Activated CD4-positive, alpha-beta T cell treated with anti-CD3 and anti-CD28 coated beads for 36 hours (primary cell): ENCODE measurements around the gene KAZN. TPM values are rescaled to one million over a fixed set of nuclear protein-coding genes. Genes with fewer than 3 reads are reported as not detected.

Experiments
- ATAC-seq: fragments of 200-7000 bp; cut with Tn5 transposase; one replicate; pipeline ENCODE4 v1.10.0; 2021; ENCODE audit warnings: mild to moderate bottlenecking, moderate library complexity
- CTCF ChIA-PET: fragments of 350-600 bp; sonication (Branson Sonifier 250); formaldehyde crosslinking; loops from one replicate; lab custom pipeline; 2021; ENCODE audit warnings: antibody characterized with exemption; lab: Charles Lee
- POLR2A ChIA-PET: fragments of 350-600 bp; sonication (Branson Sonifier 250); formaldehyde crosslinking; loops from one replicate; lab custom pipeline; 2021; ENCODE audit warnings: antibody characterized with exemption, inconsistent platforms; lab: Charles Lee
- DNase-seq: peaks from one replicate; pipeline ENCODE4 v3.0.0-alpha.2; 2020
- H3K27ac Mint-ChIP-seq: one replicate; pipeline ENCODE4 v1.8.0; 2021; ENCODE audit warnings: mixed read lengths
- H3K27me3 Mint-ChIP-seq: one replicate; pipeline ENCODE4 v1.8.0; 2021; ENCODE audit warnings: mixed read lengths
- H3K36me3 Mint-ChIP-seq: one replicate; pipeline ENCODE4 v1.8.0; 2021; ENCODE audit warnings: low read depth, mixed read lengths
- H3K4me1 Mint-ChIP-seq: one replicate; pipeline ENCODE4 v1.8.0; 2021; ENCODE audit warnings: mixed read lengths
- H3K4me3 Mint-ChIP-seq: one replicate; pipeline ENCODE4 v1.8.0; 2021; ENCODE audit warnings: mild to moderate bottlenecking, moderate library complexity, mixed read lengths
- H3K9me3 Mint-ChIP-seq: one replicate; pipeline ENCODE4 v1.8.0; 2021; ENCODE audit warnings: low read depth, mixed read lengths
- intact Hi-C, 2 experiments: fragments of 100-400 bp; cut with DNase I in 1 of 2; cut with micrococcal nuclease in 1 of 2; formaldehyde crosslinking; loops; one replicate each; pipeline versions ENCODE4 v1.14.2 to v1.15.1; 2022 to 2024; cut with DNase I, micrococcal nuclease
- total RNA-seq, 2 experiments: library from RNA; stranded (reverse); gene quantifications; one replicate each; pipeline ENCODE4 v1.2.3, GENCODE V29; 2021

The KAZN gene
- total RNA-seq, 2 experiments from 2014 or later: 0.89 to 0.90 TPM

DNA sequence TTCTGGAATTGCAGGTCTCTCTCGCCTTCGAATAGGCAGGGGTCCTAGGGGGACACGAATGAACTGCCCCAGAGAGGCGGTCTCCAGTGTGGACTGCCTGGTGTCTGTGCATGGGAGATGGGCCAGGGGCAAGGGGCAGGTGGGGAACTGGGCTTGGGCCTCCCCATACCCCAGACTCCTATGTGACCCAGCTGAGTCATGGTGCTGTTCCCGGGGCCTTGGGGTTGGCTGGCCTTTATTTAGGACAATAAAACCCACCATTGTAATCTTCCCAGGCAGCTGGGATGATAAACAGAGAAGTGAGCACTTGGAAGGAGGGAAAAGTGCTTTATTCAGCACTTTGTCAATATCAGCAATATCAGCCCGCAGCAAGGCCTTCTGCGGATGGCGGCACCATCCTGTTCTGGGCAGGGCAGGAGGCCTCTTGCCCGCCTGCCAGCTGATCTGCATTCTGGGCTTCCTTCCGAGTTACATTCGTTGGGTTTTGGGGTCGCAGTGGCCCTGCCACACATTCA lies 346.0 kb downstream of the KAZN start:
- ChIA-PET CTCF (no interaction called here), POLR2A (no interaction called here)
- intact Hi-C loops: no loop called here
- Mint-ChIP-seq H3K27ac (no peak overlapping the region), H3K36me3 (no peaks in the 10 kb centered on the region), H3K27me3 (no peaks in the 10 kb centered on the region), H3K4me1 (no peaks in the 10 kb centered on the region), H3K9me3 (no peaks in the 10 kb centered on the region), H3K4me3 (no peak overlapping the region)
- ATAC-seq (no peak), DNase-seq (no peak)

DNA sequence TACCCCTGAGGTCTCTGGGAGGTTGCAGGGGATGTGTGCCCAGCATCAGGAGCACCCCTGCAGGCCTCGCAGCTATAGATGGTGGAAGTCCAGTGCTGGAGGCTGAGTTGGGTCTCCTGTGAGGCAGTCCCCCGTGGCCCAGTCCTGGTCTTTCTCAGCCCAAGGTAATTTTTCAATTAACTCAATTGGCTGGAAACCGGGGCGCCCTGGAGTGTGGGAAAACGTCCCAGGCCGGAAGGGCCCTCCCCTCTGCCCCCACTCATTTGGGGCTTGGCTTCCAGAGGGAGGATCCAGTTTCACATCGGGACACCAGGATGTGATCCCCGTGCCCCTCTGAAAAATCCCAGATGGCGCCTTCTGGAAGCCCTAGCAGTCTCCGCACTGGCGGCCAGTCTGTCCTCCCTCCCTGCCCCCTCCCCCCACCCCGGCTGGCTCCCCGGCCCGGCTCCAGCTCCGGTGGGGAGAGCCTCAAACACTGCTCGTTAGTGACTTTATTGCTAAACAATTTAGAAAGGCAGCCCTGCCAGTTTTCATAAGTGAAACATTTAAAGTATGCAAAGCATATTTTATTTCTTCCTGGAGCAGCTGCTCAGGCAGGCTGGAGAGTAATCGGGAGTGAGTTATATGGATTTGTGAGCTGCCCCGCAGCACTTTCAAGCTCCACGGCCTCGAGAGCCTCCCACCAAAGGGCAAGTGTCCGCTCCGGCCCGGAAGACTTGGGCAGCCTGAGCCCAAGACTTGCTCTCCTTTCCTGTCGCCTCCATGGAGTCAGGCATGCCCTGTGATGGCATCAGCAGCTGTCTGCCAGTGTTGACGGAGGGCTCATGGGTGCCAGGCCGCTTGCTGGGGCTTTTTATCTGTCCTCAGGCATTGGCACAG lies 346.9 kb downstream of the KAZN start:
- no peak overlapping the region for H3K27ac Mint-ChIP-seq

GRCh38 chr1:14946011-14946359 lies 347.5 kb downstream of the KAZN start:
- Mint-ChIP-seq H3K4me3 (no peak overlapping the region), H3K4me1 (no peaks in the 10 kb centered on the region), H3K9me3 (no peaks in the 10 kb centered on the region), H3K27ac (no peak overlapping the region), H3K27me3 (no peaks in the 10 kb centered on the region), H3K36me3 (no peaks in the 10 kb centered on the region)
- DNase-seq (no peak), ATAC-seq (no peak)
- intact Hi-C loops: no loop called here
- CTCF ChIA-PET: no interaction called here
- POLR2A ChIA-PET: no interaction called here

More for the DNA sequence above, 346.9 kb downstream of the KAZN start:
- Mint-ChIP-seq H3K4me1 (no peaks in the 10 kb centered on the region), H3K27me3 (no peaks in the 10 kb centered on the region), H3K9me3 (no peaks in the 10 kb centered on the region), H3K4me3 (no peak overlapping the region), H3K36me3 (no peaks in the 10 kb centered on the region)
- ChIA-PET CTCF (no interaction called here), POLR2A (no interaction called here)
- no peak for ATAC-seq
- intact Hi-C loops: no loop called here
- no peak for DNase-seq

DNA sequence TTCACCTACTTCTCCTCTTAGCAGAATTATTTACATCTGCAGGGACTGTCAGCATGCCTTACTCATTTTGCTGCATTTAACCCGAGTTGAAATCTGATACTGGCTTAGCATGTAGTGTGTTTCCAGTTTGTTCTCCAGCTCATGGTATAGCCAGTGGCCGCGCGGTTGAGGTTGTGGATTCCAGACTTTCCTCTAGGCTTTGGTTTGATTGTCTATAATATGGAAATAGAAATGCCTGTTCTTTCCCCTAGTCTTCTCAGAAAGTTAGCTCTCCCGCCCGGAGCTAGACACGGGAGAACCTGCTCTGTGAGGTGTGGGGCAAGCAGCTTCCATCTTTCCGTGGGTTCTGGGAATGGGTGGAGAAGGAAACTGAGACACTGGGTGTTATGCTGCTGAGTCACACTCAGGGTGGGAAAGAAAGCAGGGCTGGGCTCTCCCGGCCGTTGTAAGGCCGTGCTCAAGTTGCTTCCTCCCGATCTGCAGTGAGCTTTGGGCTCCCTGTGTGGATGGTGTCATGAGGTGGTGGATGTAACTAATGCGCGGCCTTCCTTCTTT lies 348.3 kb downstream of the KAZN start:
- H3K4me1 Mint-ChIP-seq: no peaks in the 10 kb centered on the region
- CTCF ChIA-PET: no interaction called here
- H3K27me3 Mint-ChIP-seq: no peaks in the 10 kb centered on the region
- no peaks in the 10 kb centered on the region for H3K9me3 Mint-ChIP-seq
- intact Hi-C loops: no loop called here
- no peak overlapping the region for H3K27ac Mint-ChIP-seq
- DNase-seq: no peak
- POLR2A ChIA-PET: no interaction called here
- no peak overlapping the region for H3K4me3 Mint-ChIP-seq
- no peak for ATAC-seq
- H3K36me3 Mint-ChIP-seq: no peaks in the 10 kb centered on the region

DNA sequence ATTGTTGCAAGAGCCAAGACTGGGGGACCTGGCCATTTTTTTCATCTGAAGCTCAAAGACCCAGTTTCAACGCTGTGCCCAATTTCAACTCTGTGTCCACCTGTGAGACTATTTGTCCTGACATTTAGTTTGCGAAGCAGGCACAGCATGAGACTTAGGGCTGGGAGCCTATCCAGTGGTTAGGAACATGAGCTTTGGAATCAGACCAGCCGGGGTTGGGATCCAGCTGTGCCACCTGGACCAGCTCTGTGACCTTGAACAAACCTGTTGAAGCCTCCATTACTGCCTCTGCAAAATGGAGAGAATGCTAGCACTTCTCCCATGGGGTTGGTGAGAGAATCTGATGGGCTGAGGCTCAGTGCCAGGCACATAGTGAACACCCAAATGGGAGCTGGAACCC lies 348.9 kb downstream of the KAZN start:
- ATAC-seq (no peak), DNase-seq (no peak)
- no peaks in the 10 kb centered on the region for H3K4me1 Mint-ChIP-seq
- intact Hi-C loops: no loop called here
- H3K9me3 Mint-ChIP-seq: no peaks in the 10 kb centered on the region
- no peaks in the 10 kb centered on the region for H3K27me3 Mint-ChIP-seq
- POLR2A ChIA-PET: no interaction called here
- no peak overlapping the region for H3K4me3 Mint-ChIP-seq
- no peak overlapping the region for H3K27ac Mint-ChIP-seq
- H3K36me3 Mint-ChIP-seq: no peaks in the 10 kb centered on the region
- CTCF ChIA-PET: no interaction called here

DNA sequence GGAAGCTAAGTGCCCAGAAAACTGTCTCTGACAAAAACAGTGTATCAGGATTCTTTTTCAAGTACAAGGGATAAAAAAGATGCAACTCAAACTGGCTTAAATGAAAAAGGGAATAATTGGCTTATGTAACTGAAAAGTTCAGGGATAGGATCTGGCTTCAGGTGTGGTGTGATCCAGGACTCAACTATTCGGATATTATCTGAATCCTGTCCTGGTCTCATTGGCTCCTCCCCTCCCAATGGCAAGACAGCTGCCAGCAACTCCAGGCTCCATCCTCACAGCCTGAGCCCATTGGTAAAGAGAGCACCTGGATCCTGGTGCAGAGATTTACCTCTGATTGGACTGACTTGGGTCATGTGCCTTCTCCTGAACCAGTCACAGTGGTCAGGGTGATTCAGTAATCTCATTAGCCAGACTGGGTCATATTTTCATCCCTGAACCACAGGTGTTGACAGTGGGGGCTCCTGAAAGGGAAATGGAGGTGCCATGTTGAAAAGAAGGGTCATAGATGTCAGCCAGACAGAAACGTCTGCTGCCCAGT lies 349.7 kb downstream of the KAZN start:
- intact Hi-C loops: no loop called here
- CTCF ChIA-PET: no interaction called here
- Mint-ChIP-seq H3K27ac (no peak overlapping the region), H3K4me3 (no peak overlapping the region), H3K9me3 (no peaks in the 10 kb centered on the region), H3K36me3 (no peaks in the 10 kb centered on the region), H3K4me1 (no peaks in the 10 kb centered on the region), H3K27me3 (no peaks in the 10 kb centered on the region)
- no peak for ATAC-seq
- POLR2A ChIA-PET: no interaction called here
- DNase-seq: no peak

DNA sequence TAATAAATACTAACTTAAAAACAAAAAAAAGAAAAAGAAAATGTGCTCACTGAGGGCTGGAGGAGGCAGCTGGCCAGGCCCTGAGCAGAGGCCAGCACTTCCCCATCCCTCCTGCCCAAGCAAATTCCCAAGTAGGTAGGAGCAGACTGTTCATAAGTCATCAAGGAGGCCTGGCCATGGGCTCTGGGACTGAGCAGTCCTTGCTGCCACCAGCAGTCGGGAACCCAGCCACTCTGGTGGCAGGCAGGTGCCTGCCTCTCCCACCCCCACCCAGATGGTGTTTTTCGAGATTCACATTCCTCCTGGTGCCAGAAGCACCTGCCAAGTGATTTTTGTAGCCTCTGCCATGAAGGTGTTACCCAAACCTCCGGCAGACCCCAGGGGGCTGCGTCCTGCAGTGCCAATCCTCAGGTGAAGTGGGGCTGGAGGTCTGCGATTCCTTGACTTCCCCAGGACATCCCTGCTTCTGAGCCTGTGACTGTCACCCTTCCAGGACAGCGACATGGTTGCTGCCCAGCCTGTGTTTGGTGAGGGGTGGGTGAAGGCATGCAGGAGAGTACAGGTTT lies 350.9 kb downstream of the KAZN start:
- DNase-seq (no peak), ATAC-seq (no peak)
- POLR2A ChIA-PET: no interaction called here
- Mint-ChIP-seq H3K4me1 (no peaks in the 10 kb centered on the region), H3K36me3 (no peaks in the 10 kb centered on the region), H3K9me3 (no peaks in the 10 kb centered on the region), H3K4me3 (no peak overlapping the region), H3K27ac (no peak overlapping the region), H3K27me3 (no peaks in the 10 kb centered on the region)
- intact Hi-C loops: no loop called here
- CTCF ChIA-PET: no interaction called here

GRCh38 chr1:14949836-14950713 lies 351.6 kb downstream of the KAZN start:
- DNase-seq (no peak), ATAC-seq (no peak)
- no peaks in the 10 kb centered on the region for H3K27me3 Mint-ChIP-seq
- H3K4me1 Mint-ChIP-seq: no peaks in the 10 kb centered on the region
- no peak overlapping the region for H3K27ac Mint-ChIP-seq
- intact Hi-C loops: no loop called here
- no peaks in the 10 kb centered on the region for H3K9me3 Mint-ChIP-seq
- ChIA-PET CTCF (interaction anchor here (0.6 kb wide), 1 partner anchor 180 kb away, joined by 3 read pairs; no protein-coding TSS in a partner anchor), POLR2A (no interaction called here)
- no peak overlapping the region for H3K4me3 Mint-ChIP-seq
- no peaks in the 10 kb centered on the region for H3K36me3 Mint-ChIP-seq

DNA sequence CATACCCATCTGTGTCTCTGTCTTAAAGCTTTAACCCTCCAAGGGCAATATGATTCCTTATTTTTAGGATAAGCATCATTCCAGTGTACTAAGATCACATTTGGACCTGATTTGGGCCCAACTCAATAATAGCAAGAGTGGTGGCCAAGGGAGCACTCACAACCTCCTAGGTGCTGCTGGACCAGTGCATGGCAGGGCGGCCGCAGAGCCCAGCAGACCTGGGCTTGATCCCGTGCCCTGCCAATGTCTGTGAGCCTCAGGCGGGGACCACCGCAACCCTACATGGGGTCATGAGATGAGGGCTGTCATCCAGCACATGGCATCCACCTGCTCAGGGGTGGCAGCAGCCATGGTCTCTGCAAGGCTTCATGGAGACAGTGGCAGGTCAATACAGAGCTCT lies 353.3 kb downstream of the KAZN start:
- Mint-ChIP-seq H3K4me3 (no peak overlapping the region), H3K27me3 (no peaks in the 10 kb centered on the region), H3K9me3 (no peaks in the 10 kb centered on the region), H3K36me3 (no peaks in the 10 kb centered on the region), H3K27ac (no peak overlapping the region), H3K4me1 (no peaks in the 10 kb centered on the region)
- ChIA-PET CTCF (no interaction called here), POLR2A (interaction anchor here (0.6 kb wide), 1 partner anchor 27 kb away, joined by 3 read pairs; no protein-coding TSS in a partner anchor)
- DNase-seq (no peak), ATAC-seq (no peak)
- intact Hi-C loops: no loop called here

DNA sequence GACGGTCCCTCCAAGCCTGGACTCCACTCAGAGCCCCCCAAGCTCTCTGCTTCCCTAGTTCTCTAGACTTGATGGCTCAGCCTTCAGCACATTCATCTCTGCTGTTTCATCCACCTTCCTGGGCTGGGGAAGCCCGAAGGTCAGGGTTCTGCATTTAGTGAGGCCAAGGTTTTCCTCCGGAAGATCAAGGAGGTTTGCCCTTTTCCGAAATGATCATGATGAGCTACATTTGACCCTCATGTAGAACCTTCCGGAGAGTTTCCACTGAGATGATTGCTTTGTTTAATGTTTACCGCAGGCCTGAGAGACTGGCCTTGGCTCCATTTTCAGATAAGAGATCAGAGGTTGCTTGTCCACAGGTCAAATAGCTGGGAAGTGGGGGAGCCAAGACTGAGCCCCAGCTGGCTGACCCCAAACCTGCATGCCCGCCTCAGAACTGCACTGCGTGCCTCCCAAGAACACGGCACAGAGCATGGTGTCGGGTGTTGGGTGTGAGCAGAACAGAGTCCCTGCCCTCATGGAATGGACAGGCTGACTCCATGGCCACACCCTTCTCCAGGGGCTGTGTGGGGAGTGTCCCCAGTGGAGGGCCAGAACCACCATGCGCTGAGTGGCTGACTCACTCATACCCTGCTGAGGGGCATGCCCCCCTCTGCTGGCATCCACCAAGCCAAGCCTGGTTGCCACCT lies 354.3 kb downstream of the KAZN start:
- H3K4me1 Mint-ChIP-seq: no peaks in the 10 kb centered on the region
- DNase-seq (no peak), ATAC-seq (no peak)
- intact Hi-C loops: no loop called here
- H3K27me3 Mint-ChIP-seq: no peaks in the 10 kb centered on the region
- no peak overlapping the region for H3K4me3 Mint-ChIP-seq
- POLR2A ChIA-PET: no interaction called here
- no peaks in the 10 kb centered on the region for H3K9me3 Mint-ChIP-seq
- CTCF ChIA-PET: no interaction called here
- no peaks in the 10 kb centered on the region for H3K36me3 Mint-ChIP-seq
- H3K27ac Mint-ChIP-seq: no peak overlapping the region

GRCh38 chr1:14954210-14954609 lies 355.7 kb downstream of the KAZN start:
- ChIA-PET CTCF (no interaction called here), POLR2A (no interaction called here)
- no peak overlapping the region for H3K4me3 Mint-ChIP-seq
- H3K4me1 Mint-ChIP-seq: no peaks in the 10 kb centered on the region
- H3K9me3 Mint-ChIP-seq: no peaks in the 10 kb centered on the region
- H3K27ac Mint-ChIP-seq: no peak overlapping the region
- ATAC-seq: no peak
- no peaks in the 10 kb centered on the region for H3K27me3 Mint-ChIP-seq
- intact Hi-C loops: no loop called here
- H3K36me3 Mint-ChIP-seq: no peaks in the 10 kb centered on the region
- no peak for DNase-seq
